ENCODE results near the gene THBS2. TPM values are rescaled to one million over a fixed set of nuclear protein-coding genes. Genes with fewer than 3 reads are reported as not detected.

THBS2 gene
- total and polyA plus RNA-seq, 2 of the 4 experiments (the other 2 are of a cell fraction): 97.3 to 113 TPM

DNA sequence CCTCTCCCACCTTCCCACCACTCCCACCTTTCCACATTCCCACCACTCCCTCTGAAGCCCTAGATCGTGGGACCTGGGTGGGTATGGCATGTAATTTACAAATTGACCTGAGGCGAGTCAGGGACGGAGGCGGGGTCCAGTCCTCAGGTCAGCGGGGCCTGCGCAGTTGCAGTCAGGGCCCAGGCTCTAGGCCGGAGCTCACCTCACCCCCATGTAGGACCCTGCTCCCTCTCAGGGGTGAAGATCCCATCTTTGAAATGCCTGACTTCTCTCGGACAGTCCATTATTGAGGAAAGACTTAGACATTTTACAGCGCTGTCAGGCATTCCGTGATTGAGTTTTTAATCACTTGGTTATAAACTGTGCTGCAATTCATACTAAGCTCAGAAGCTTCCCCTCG lies 10.5 kb downstream of the THBS2 start:
- intact Hi-C loops (cut with micrococcal nuclease) (no loop called here), dilution Hi-C loops (cut with HindIII; ENCODE audit: low sequenced_read_pairs, unreplicated experiment) (no loop called here), in situ Hi-C loops (cut with MboI; ENCODE audit: low sequenced_read_pairs) (no loop called here)
- no TSS peak for BruUV-seq (replicated peaks)
- DNase-seq (no peak), ATAC-seq (ENCODE audit: low read depth) (no peak)
- H3K4me1 ChIP-seq (ENCODE audit: control insufficient read depth, insufficient read depth, low read length): no peaks in the 10 kb centered on the region; the same call in 1 of the 2 replicates
- no peak overlapping the region for H4K5ac ChIP-seq (ENCODE audit: low read depth, low read length)
- no peaks in the 10 kb centered on the region for H3K27me3 ChIP-seq (ENCODE audit: control insufficient read depth, insufficient read depth, low read length)
- no peak overlapping the region for H4K8ac ChIP-seq (ENCODE audit: low read depth in 2 of 2, low read length in 2 of 2)
- no peak overlapping the region for H3K23ac ChIP-seq (ENCODE audit: low read depth, low read length)
- H3K9me1 ChIP-seq (ENCODE audit: insufficient read depth, low read length): peaks cover 12% of the 10 kb centered on the region
- H3K79me1 ChIP-seq (ENCODE audit: low read depth in 1 of 2, low read length in 2 of 2): peaks cover 0 to 11% of the 10 kb centered on the region in 2 experiments; a peak in 3 of 4 replicates
- H3K14ac ChIP-seq (replicated peaks; ENCODE audit: low read depth, low read length): no peak overlapping the region
- no peak overlapping the region for H2AFZ ChIP-seq (replicated peaks; ENCODE audit: low read length, poor library complexity)
- ChIA-PET POLR2A (ENCODE audit: unreplicated experiment) (no interaction called here), CTCF (no interaction called here)
- H2AK9ac ChIP-seq (replicated peaks; ENCODE audit: low read depth, low read length, poor library complexity): no peak overlapping the region
- no peak overlapping the region for H2AK5ac ChIP-seq (ENCODE audit: low read depth, low read length)
- no peak overlapping the region for H3K27ac ChIP-seq (ENCODE audit: insufficient read depth, low read length)
- H3K4ac ChIP-seq (ENCODE audit: low read depth, low read length): no peak overlapping the region
- H3K56ac ChIP-seq (ENCODE audit: extremely low read depth, insufficient read depth, low read length): no peak overlapping the region
- H4K91ac ChIP-seq (ENCODE audit: insufficient read depth, low read depth, low read length): no peak overlapping the region
- no peak overlapping the region for H2BK20ac ChIP-seq (ENCODE audit: low read depth, low read length)
- TF ChIP-seq MAZ (IDR thresholded peaks at IDR 0.05; ENCODE audit: borderline replicate concordance, low read depth, low read length) (no peak), SMC3 (IDR thresholded peaks at IDR 0.05; ENCODE audit: low read depth, low read length) (no peak), RAD21 (IDR thresholded peaks at IDR 0.05; ENCODE audit: low read length) (no peak), RCOR1 (IDR thresholded peaks at IDR 0.05; ENCODE audit: insufficient replicate concordance, low read length) (no peak), MXI1 (IDR thresholded peaks at IDR 0.05; ENCODE audit: borderline replicate concordance, low read depth, low read length) (no peak), CEBPB (IDR thresholded peaks at IDR 0.05; ENCODE audit: low read depth, low read length) (no peak), NFE2L2 (IDR thresholded peaks at IDR 0.05; ENCODE audit: low read depth, low read length) (no peak), BHLHE40 (IDR thresholded peaks at IDR 0.05; ENCODE audit: low read depth, low read length) (no peak), RFX5 (IDR thresholded peaks at IDR 0.05; ENCODE audit: low read depth, low read length) (no peak), POLR2A (IDR thresholded peaks at IDR 0.05; ENCODE audit: low read depth, low read length) (no peak)
- TF ChIP-seq, protein P1, sequence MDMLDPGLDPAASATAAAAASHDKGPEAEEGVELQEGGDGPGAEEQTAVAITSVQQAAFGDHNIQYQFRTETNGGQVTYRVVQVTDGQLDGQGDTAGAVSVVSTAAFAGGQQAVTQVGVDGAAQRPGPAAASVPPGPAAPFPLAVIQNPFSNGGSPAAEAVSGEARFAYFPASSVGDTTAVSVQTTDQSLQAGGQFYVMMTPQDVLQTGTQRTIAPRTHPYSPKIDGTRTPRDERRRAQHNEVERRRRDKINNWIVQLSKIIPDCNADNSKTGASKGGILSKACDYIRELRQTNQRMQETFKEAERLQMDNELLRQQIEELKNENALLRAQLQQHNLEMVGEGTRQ (IDR thresholded peaks at IDR 0.05; ENCODE audit: low read depth, low read length): no peak
- H2BK15ac ChIP-seq (ENCODE audit: low read depth, low read length): no peak overlapping the region
- no peaks in the 10 kb centered on the region for H4K20me1 ChIP-seq (ENCODE audit: insufficient read depth, low read length)
- no peaks in the 10 kb centered on the region for H3K9me3 ChIP-seq (ENCODE audit: control insufficient read depth, insufficient read depth, low read length)
- peaks cover 40% of the 10 kb centered on the region for H3K36me3 ChIP-seq (ENCODE audit: control insufficient read depth, insufficient read depth, low read length)
- H2BK5ac ChIP-seq (ENCODE audit: low read depth, low read length, poor library complexity, severe bottlenecking): no peak overlapping the region
- H3K9ac ChIP-seq (ENCODE audit: low read depth, low read length): no peak overlapping the region
- no peak overlapping the region for H3K4me2 ChIP-seq (ENCODE audit: low read depth, low read length)
- H3K18ac ChIP-seq (ENCODE audit: low read depth, low read length): no peak overlapping the region
- 100% methylated on average over 3 of the region's 11 CpGs; no CpG with 5 or more reads in 1 of the 2 experiments for WGBS, 2 experiments (ENCODE audit: extremely low coverage in 2 of 2, insufficient read length in 1 of 2)
- no peak overlapping the region for H3K4me3 ChIP-seq (ENCODE audit: insufficient read depth, low read depth, low read length)
- no peak overlapping the region for H2BK120ac ChIP-seq (ENCODE audit: low read depth, low read length)
